Measurements from ENCODE around the gene OAS2.

OAS2 gene

DNA sequence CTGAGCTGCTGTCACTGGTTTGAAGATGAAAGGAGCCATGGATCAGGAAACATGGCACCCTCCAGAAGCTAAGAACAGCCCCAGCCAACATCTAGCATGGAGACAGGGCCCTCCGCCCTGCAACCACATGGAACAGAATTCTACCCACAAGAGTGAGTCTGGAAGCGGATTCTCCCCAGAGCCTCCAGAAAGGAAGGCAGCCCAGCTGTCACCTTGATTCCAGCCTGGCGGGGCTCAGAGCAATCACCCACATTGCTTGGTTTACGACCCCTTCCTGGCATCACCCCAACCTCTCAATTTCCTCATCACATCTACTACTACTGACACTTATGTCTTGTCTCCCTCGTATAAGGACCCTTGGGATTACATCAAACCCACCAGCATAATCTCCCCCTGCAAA, 38.5 kb downstream of the OAS2 start:
- no peak overlapping the region for H3K27ac ChIP-seq (ENCODE audit: low read depth, low read length)
- peaks cover under 1% of the 10 kb centered on the region for H3K9me3 ChIP-seq (ENCODE audit: control insufficient read depth, insufficient read depth, low read depth, low read length)
- peaks cover 8% of the 10 kb centered on the region; the same call in 1 of the 2 replicates for H3K27me3 ChIP-seq (ENCODE audit: control insufficient read depth, insufficient read depth, low read length)
- no peak overlapping the region for H3K9ac ChIP-seq (ENCODE audit: low read length)
- no peaks in the 10 kb centered on the region for H3K4me1 ChIP-seq (ENCODE audit: control insufficient read depth, insufficient read depth, low read length)
- H3K4me3 ChIP-seq (ENCODE audit: low read depth, low read length), result no peak overlapping the region
- no peaks in the 10 kb centered on the region for H3K36me3 ChIP-seq (ENCODE audit: control insufficient read depth, insufficient read depth, low read length)

DNA sequence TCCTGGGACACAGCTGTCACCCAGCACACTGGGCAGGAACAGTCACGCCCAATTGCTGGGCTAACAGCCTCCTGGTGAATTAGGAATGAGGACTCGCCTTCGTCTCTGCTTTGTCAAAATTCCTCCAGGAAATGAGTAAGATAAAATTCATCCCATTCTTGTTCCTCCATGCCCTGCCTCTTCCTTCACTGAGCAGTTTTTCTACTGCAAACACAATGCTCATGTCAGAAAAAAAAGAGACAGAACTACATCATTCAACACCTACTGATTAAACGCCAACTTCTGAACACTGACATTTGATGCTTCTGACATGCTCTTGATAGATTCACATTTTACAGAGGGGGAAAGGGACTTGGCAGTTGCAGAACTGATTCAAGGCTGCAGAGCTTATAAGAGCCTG, 40.7 kb downstream of the OAS2 start:
- no peak overlapping the region for H3K4me3 ChIP-seq (ENCODE audit: low read depth, low read length)
- no peaks in the 10 kb centered on the region for H3K36me3 ChIP-seq (ENCODE audit: control insufficient read depth, insufficient read depth, low read length)
- H3K9me3 ChIP-seq (ENCODE audit: control insufficient read depth, insufficient read depth, low read depth, low read length), result no peaks in the 10 kb centered on the region
- peaks cover 12% of the 10 kb centered on the region; the same call in 1 of the 2 replicates for H3K27me3 ChIP-seq (ENCODE audit: control insufficient read depth, insufficient read depth, low read length)
- H3K4me1 ChIP-seq (ENCODE audit: control insufficient read depth, insufficient read depth, low read length), result no peaks in the 10 kb centered on the region
- no peak overlapping the region for H3K27ac ChIP-seq (ENCODE audit: low read depth, low read length)
- H3K9ac ChIP-seq (ENCODE audit: low read length), result no peak overlapping the region

DNA sequence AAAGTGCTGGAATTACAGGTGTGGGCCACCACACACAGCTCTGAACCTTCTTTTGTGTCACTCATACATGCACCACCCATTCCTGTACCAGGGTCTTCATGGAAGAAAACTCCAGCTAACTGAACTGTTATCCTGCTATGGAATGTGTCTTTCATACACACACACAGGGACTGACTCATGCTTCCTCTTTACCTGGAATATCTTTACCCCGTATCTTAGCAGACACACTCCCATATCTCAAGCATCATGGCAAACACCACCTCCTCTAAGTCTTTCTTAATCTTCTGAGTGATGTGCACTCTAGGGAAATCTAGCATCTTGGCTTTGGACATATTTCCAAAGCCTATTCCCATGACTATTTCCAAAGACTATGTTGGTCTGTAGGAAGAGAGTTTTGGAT, 43.2 kb downstream of the OAS2 start:
- Histone ChIP-seq H3K36me3 (ENCODE audit: control insufficient read depth, insufficient read depth, low read length) (no peaks in the 10 kb centered on the region), H3K9me3 (ENCODE audit: control insufficient read depth, insufficient read depth, low read depth, low read length) (no peaks in the 10 kb centered on the region), H3K27ac (ENCODE audit: low read depth, low read length) (no peak overlapping the region), H3K4me3 (ENCODE audit: low read depth, low read length) (no peak overlapping the region), H3K27me3 (ENCODE audit: control insufficient read depth, insufficient read depth, low read length) (peaks cover 7% of the 10 kb centered on the region; the same call in 1 of the 2 replicates), H3K9ac (ENCODE audit: low read length) (no peak overlapping the region), H3K4me1 (ENCODE audit: control insufficient read depth, insufficient read depth, low read length) (no peaks in the 10 kb centered on the region)

DNA sequence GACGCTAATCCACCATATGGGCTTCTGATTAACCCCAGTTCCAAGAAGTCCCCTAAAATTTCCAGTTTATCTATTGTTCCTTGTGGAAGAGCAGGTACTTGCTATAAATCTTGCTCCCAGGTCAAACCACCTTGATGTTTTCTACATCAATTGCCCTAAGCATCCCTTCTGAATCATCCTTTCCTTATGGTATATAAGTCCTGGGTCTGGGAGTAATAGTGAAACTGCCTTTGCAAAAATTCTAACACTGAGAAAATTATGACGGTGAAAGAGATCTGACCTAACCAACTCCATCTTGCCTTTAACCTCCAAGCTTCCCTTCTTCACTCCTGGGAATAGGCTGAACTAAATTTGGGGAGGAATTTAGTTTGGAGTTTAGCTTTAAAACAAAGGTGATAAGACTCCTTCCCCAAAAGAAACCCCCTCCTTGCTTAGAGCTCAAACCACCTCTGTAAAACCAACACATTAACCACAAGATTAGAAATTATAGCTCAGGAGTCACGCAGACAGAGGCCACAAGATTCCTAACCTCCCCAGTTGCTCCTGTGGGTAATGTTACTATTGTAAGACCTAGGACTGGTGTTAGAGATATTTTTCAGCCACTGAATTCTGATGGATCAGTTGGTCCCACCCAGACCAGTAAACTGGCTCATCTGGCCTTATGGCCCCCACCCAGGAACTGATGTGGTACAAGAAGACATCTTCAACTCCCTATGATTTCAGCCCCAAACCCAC, 44.4 kb downstream of the OAS2 start:
- H3K27ac ChIP-seq (ENCODE audit: low read depth, low read length), result no peak overlapping the region
- H3K4me1 ChIP-seq (ENCODE audit: control insufficient read depth, insufficient read depth, low read length), result no peaks in the 10 kb centered on the region
- H3K36me3 ChIP-seq (ENCODE audit: control insufficient read depth, insufficient read depth, low read length), result no peaks in the 10 kb centered on the region
- H3K9me3 ChIP-seq (ENCODE audit: control insufficient read depth, insufficient read depth, low read depth, low read length), result no peaks in the 10 kb centered on the region
- no peak overlapping the region for H3K4me3 ChIP-seq (ENCODE audit: low read depth, low read length)
- no peak overlapping the region for H3K9ac ChIP-seq (ENCODE audit: low read length)
- peaks cover 7% of the 10 kb centered on the region; the same call in 1 of the 2 replicates for H3K27me3 ChIP-seq (ENCODE audit: control insufficient read depth, insufficient read depth, low read length)

DNA sequence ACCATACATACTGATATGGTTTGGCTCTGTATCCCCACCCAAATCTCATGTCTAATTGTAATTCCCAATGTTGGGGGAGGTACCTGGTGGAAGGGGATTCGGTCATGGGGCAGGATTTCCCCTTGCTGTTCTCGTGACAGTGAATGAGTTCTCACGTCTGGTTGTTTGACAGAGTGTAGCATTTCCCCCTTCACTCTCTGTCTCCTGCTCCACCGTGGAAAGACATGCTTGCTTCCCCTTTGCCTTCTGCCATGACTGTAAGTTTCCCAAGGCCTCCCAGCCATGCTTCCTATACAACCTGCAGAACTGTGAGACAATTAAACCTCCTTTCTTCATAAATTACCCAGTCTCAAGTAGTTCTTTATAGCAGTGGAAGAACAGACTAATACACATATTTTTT, 49.4 kb downstream of the OAS2 start:
- H3K36me3 ChIP-seq (ENCODE audit: control insufficient read depth, insufficient read depth, low read length), result no peaks in the 10 kb centered on the region
- no peaks in the 10 kb centered on the region; the same call in 1 of the 2 replicates for H3K27me3 ChIP-seq (ENCODE audit: control insufficient read depth, insufficient read depth, low read length)
- no peaks in the 10 kb centered on the region for H3K4me1 ChIP-seq (ENCODE audit: control insufficient read depth, insufficient read depth, low read length)
- no peak overlapping the region for H3K9ac ChIP-seq (ENCODE audit: low read length)
- H3K9me3 ChIP-seq (ENCODE audit: control insufficient read depth, insufficient read depth, low read depth, low read length), result no peaks in the 10 kb centered on the region
- H3K4me3 ChIP-seq (ENCODE audit: low read depth, low read length), result no peak overlapping the region
- H3K27ac ChIP-seq (ENCODE audit: low read depth, low read length), result no peak overlapping the region

DNA sequence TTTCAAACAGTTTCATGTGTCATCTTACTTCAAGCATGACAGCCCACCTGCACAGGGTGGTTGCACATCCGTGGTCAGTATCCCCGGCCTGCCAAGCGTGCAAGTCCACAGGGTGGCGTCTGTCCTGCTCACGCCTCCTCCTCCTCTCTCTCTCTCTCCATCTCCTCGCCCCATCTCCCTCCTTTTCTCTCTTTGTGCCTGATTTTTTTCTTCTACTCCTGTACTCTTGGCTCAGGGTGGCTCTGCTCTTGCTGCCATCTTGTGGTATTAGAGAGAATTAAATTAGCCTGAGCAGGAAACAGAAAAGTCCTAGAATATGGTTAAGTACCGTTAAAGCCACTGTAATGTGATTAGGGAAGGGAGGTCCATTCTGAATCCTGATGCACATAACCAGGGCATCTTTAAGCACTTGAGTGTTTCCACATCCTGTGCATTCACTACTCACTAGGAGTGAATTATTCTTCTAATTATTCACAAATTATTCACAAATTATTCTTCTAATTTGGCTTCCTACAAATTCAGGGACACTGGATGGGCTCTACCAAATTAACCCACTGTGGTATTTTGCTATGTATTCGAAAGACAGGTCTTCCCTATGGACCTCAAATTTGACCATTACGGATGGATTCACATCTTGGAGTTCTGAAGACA, 52.7 kb downstream of the OAS2 start:
- Histone ChIP-seq H3K9ac (ENCODE audit: low read length) (no peak overlapping the region), H3K36me3 (ENCODE audit: control insufficient read depth, insufficient read depth, low read length) (no peaks in the 10 kb centered on the region), H3K27ac (ENCODE audit: low read depth, low read length) (no peak overlapping the region), H3K9me3 (ENCODE audit: control insufficient read depth, insufficient read depth, low read depth, low read length) (no peaks in the 10 kb centered on the region), H3K4me3 (ENCODE audit: low read depth, low read length) (no peak overlapping the region), H3K4me1 (ENCODE audit: control insufficient read depth, insufficient read depth, low read length) (no peaks in the 10 kb centered on the region), H3K27me3 (ENCODE audit: control insufficient read depth, insufficient read depth, low read length) (no peaks in the 10 kb centered on the region)

DNA sequence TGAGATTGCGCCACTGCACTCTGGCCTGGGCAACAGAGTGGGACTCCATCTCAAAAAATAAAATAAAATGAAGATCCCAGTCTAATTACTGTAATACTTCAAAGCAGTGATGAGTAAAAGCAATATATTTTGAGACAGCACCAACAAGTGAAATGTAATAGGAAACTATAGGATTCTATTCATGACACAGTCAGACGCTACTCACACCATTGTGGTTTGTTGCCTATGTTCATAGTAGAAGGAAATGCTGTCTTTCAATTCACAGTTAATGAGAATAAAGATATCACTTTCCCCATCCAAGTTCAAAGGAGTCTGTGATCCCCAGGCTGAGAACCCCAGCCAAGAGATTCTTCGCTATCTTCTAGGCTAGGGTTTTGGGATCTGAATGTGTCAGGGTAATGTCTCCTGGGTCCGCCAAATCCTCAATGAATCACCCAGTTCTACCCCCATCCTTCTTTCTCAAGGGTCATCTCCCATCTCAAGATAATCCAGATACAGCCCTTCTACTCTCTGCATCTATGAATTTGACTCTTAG, 61.7 kb downstream of the OAS2 start:
- Histone ChIP-seq H3K4me1 (ENCODE audit: control insufficient read depth, insufficient read depth, low read length) (peaks cover 4% of the 10 kb centered on the region; the same call in 1 of the 2 replicates), H3K27me3 (ENCODE audit: control insufficient read depth, insufficient read depth, low read length) (peaks cover 14% of the 10 kb centered on the region), H3K9ac (ENCODE audit: low read length) (no peak overlapping the region), H3K27ac (ENCODE audit: low read depth, low read length) (no peak overlapping the region), H3K9me3 (ENCODE audit: control insufficient read depth, insufficient read depth, low read depth, low read length) (peaks cover 3% of the 10 kb centered on the region; the same call in 1 of the 2 replicates), H3K4me3 (ENCODE audit: low read depth, low read length) (no peak overlapping the region), H3K36me3 (ENCODE audit: control insufficient read depth, insufficient read depth, low read length) (no peaks in the 10 kb centered on the region)

DNA sequence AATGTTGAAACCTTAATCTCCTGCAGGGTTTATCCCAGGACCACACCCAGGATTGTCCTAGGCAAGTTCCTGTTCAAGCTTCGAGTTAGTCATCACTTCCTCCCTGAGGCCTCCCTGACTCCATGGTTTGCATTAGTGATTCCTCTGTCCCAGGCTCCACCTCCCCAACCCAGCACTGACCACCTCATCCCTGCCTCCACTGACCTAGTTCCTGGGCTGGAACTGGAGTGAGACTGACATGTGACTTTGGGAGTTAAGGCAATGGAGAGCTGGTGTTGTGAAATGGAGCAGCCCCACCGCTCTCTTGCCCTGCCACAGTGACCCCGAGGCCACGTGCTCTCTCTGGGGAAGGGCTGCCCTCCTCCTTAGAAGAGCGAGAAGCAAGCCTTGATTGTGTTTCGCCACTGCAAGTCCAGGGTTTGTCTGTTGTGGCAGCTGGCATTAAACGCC, 62.4 kb downstream of the OAS2 start:
- H3K9ac ChIP-seq (ENCODE audit: low read length), result no peak overlapping the region
- no peak overlapping the region for H3K27ac ChIP-seq (ENCODE audit: low read depth, low read length)
- no peak overlapping the region for H3K4me3 ChIP-seq (ENCODE audit: low read depth, low read length)

DNA sequence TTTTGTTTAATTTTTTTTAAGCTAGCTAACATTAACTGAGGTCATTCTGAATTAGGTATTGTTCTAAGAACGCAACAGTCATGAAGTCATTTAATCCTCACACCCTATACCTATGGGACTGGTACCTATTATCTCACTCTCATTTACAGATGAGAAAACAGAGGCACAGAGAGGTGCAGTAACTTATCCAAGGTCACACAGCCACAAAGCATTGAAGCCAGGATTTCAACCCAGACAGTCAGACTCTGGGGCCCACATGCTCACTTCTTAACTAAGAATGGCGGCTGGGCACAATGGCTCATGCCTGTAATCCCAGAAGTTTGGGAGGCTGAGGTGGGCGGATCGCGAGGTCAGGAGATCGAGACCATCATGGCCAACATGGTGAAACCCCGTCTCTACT, 63.2 kb downstream of the OAS2 start:
- H3K27ac ChIP-seq (ENCODE audit: low read depth, low read length), result no peak overlapping the region
- H3K4me3 ChIP-seq (ENCODE audit: low read depth, low read length), result no peak overlapping the region
- peaks cover 4% of the 10 kb centered on the region; the same call in 1 of the 2 replicates for H3K4me1 ChIP-seq (ENCODE audit: control insufficient read depth, insufficient read depth, low read length)
- H3K36me3 ChIP-seq (ENCODE audit: control insufficient read depth, insufficient read depth, low read length), result no peaks in the 10 kb centered on the region
- peaks cover 27% of the 10 kb centered on the region for H3K27me3 ChIP-seq (ENCODE audit: control insufficient read depth, insufficient read depth, low read length)
- H3K9ac ChIP-seq (ENCODE audit: low read length), result no peak overlapping the region
- H3K9me3 ChIP-seq (ENCODE audit: control insufficient read depth, insufficient read depth, low read depth, low read length), result peaks cover 3% of the 10 kb centered on the region; the same call in 1 of the 2 replicates

More for the DNA sequence above, 62.4 kb downstream of the OAS2 start:
- H3K36me3 ChIP-seq (ENCODE audit: control insufficient read depth, insufficient read depth, low read length), result no peaks in the 10 kb centered on the region
- peaks cover 3% of the 10 kb centered on the region; the same call in 1 of the 2 replicates for H3K9me3 ChIP-seq (ENCODE audit: control insufficient read depth, insufficient read depth, low read depth, low read length)
- H3K4me1 ChIP-seq (ENCODE audit: control insufficient read depth, insufficient read depth, low read length), result peaks cover 4% of the 10 kb centered on the region; the same call in 1 of the 2 replicates
- peaks cover 20% of the 10 kb centered on the region for H3K27me3 ChIP-seq (ENCODE audit: control insufficient read depth, insufficient read depth, low read length)

DNA sequence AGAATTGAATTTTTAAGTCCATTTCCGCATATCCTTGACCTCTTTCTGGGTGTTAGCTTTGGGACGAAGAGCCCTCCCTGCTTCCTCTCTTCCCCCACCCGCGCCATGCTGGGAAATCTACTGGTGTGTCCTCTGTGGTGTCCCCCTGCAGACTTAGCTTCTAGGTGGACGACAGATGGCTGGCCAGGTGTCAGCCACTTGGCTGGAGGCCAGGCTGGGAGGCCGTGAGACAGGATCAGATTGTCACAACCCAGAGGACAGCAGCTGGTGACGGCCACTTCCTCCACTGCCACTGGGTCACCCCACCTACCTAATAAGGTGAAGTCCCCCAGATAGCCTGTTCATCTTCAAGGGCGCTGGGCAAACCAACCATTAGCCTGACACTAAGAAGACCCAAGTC, 64.9 kb downstream of the OAS2 start:
- H3K9me3 ChIP-seq (ENCODE audit: control insufficient read depth, insufficient read depth, low read depth, low read length), result peaks cover 3% of the 10 kb centered on the region; the same call in 1 of the 2 replicates

DNA sequence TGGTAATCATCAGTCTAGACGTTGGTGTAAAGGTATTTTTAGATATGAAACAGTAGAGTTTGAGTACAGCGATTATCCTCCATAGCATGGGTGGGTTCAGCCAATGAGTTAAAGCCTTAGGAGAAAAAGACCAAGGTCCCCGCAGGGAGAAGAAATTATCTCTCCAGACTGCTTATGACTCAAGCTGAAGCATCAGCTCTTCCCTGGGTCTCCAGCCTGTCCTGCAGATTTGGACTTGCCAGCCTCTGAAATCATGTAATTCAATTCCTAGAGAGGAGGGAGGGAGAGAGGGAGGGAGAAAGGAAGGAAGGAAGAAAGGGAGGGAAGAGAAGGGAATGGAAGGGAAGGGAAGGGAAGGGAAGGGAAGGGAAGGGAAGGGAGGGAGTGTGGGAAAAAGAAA, 66.2 kb downstream of the OAS2 start:
- peaks cover 4% of the 10 kb centered on the region; the same call in 1 of the 2 replicates for H3K4me1 ChIP-seq (ENCODE audit: control insufficient read depth, insufficient read depth, low read length)
- H3K27me3 ChIP-seq (ENCODE audit: control insufficient read depth, insufficient read depth, low read length), result peaks cover 29% of the 10 kb centered on the region
- H3K9me3 ChIP-seq (ENCODE audit: control insufficient read depth, insufficient read depth, low read depth, low read length), result no peaks in the 10 kb centered on the region
- H3K27ac ChIP-seq (ENCODE audit: low read depth, low read length), result no peak overlapping the region
- no peaks in the 10 kb centered on the region for H3K36me3 ChIP-seq (ENCODE audit: control insufficient read depth, insufficient read depth, low read length)
- H3K4me3 ChIP-seq (ENCODE audit: low read depth, low read length), result no peak overlapping the region
- H3K9ac ChIP-seq (ENCODE audit: low read length), result no peak overlapping the region

More for the DNA sequence above, 64.9 kb downstream of the OAS2 start:
- no peak overlapping the region for H3K4me3 ChIP-seq (ENCODE audit: low read depth, low read length)
- peaks cover 29% of the 10 kb centered on the region for H3K27me3 ChIP-seq (ENCODE audit: control insufficient read depth, insufficient read depth, low read length)
- H3K36me3 ChIP-seq (ENCODE audit: control insufficient read depth, insufficient read depth, low read length), result no peaks in the 10 kb centered on the region
- no peak overlapping the region for H3K9ac ChIP-seq (ENCODE audit: low read length)
- no peak overlapping the region for H3K27ac ChIP-seq (ENCODE audit: low read depth, low read length)
- peaks cover 4% of the 10 kb centered on the region; the same call in 1 of the 2 replicates for H3K4me1 ChIP-seq (ENCODE audit: control insufficient read depth, insufficient read depth, low read length)

All from HUES6 (cell line).